Esophagus squamous epithelium (tissue), 4 donors: ENCODE measurements around the gene CEP128.

ENCODE experiments used
- CTCF ChIP-seq, 6 experiments: fragments of 450-650 bp in 4 of 6; fragments of 200-600 bp in 2 of 6; sonication (generic) in 2 of 6; IDR thresholded peaks; one replicate each; pipeline ENCODE4 v1.5.1; 2016 to 2019; ENCODE audit warnings: antibody characterized with exemption in 6 of 6, mild to moderate bottlenecking in 4 of 6, moderate library complexity in 4 of 6
- POLR2A ChIP-seq, 4 donors: fragments of 450-650 bp; IDR thresholded peaks; one replicate each; pipeline ENCODE4 v1.6.1; 2017; ENCODE audit warnings: antibody characterized with exemption in 4 of 4, mild to moderate bottlenecking in 4 of 4, moderate library complexity in 3 of 4

- TF ChIP-seq POLR2A (IDR thresholded peaks at IDR 0.05) (no peak), CTCF (IDR thresholded peaks at IDR 0.05) (no peak)
Measured at GRCh38 chr14:80554139-80554538, 387.4 kb downstream of the CEP128 start.
